Tibial nerve (tissue), 4 donors: ENCODE measurements around the gene IGF2BP1.

Experiments used
- EP300 ChIP-seq, 2 donors: sonication (generic); formaldehyde crosslinking; IDR thresholded peaks; one replicate each; pipeline ENCODE4 v1.6.1; 2017; ENCODE audit warnings: antibody characterized with exemption in 2 of 2, mild to moderate bottlenecking in 1 of 2
- POLR2A ChIP-seq, 2 donors: fragments of 450-650 bp; IDR thresholded peaks; one replicate each; pipeline ENCODE4 v1.6.1; 2017; ENCODE audit warnings: antibody characterized with exemption in 2 of 2, mild to moderate bottlenecking in 2 of 2, moderate library complexity in 2 of 2
- TF ChIP-seq, protein P1 (sequence below), 5 experiments: fragments of 200-600 bp in 3 of 5; fragments of 450-650 bp in 2 of 5; sonication (generic) in 3 of 5; IDR thresholded peaks; one replicate each; pipeline ENCODE4 v1.5.1; 2016 to 2019; ENCODE audit warnings: antibody characterized with exemption in 5 of 5, mild to moderate bottlenecking in 3 of 5, moderate library complexity in 2 of 5

- TF ChIP-seq, protein P1, sequence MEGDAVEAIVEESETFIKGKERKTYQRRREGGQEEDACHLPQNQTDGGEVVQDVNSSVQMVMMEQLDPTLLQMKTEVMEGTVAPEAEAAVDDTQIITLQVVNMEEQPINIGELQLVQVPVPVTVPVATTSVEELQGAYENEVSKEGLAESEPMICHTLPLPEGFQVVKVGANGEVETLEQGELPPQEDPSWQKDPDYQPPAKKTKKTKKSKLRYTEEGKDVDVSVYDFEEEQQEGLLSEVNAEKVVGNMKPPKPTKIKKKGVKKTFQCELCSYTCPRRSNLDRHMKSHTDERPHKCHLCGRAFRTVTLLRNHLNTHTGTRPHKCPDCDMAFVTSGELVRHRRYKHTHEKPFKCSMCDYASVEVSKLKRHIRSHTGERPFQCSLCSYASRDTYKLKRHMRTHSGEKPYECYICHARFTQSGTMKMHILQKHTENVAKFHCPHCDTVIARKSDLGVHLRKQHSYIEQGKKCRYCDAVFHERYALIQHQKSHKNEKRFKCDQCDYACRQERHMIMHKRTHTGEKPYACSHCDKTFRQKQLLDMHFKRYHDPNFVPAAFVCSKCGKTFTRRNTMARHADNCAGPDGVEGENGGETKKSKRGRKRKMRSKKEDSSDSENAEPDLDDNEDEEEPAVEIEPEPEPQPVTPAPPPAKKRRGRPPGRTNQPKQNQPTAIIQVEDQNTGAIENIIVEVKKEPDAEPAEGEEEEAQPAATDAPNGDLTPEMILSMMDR (IDR thresholded peaks at IDR 0.05) = no peak
- TF ChIP-seq POLR2A (IDR thresholded peaks at IDR 0.05) (no peak), EP300 (IDR thresholded peaks at IDR 0.05) (no peak)
These were observed 23.4 kb upstream of the IGF2BP1 start for GRCh38 chr17:48973806-48974205.
